RWPE2 (cell line): ENCODE data around the gene CAMSAP3.
"Not testable (repeated sequence)": the region's sequence is repeated elsewhere in the genome, so short reads cannot be mapped to it uniquely, and the experiment has no call there.

ENCODE experiments used
- ATAC-seq: fragments of 200-7000 bp; cut with Tn5 transposase; 3 replicates; pipeline ENCODE4 v1.9.1; 2021; ENCODE audit warnings: low read depth
- DNase-seq: peaks from one replicate; pipeline ENCODE4 v3.0.0-alpha.2; 2020; ENCODE audit warnings: low spot score
- H3K27ac ChIP-seq: fragments of 450-650 bp; 2 replicates; pipeline ENCODE4 v1.5.1; 2017; ENCODE audit warnings: mild to moderate bottlenecking; ENCODE audit not compliant: poor library complexity, severe bottlenecking
- H3K27me3 ChIP-seq: fragments of 250-450 bp; sonication (Bioruptor Pico); 2 replicates; pipeline ENCODE4 v1.5.1; 2021; ENCODE audit warnings: mild to moderate bottlenecking, moderate library complexity; ENCODE audit not compliant: insufficient read depth, poor library complexity, severe bottlenecking
- H3K36me3 ChIP-seq: fragments of 250-450 bp; sonication (Bioruptor Pico); 2 replicates; pipeline ENCODE4 v1.5.1; 2020; ENCODE audit warnings: low read depth, mild to moderate bottlenecking, moderate library complexity
- H3K4me1 ChIP-seq: fragments of 250-450 bp; sonication (Bioruptor Pico); 2 replicates; pipeline ENCODE4 v1.5.1; 2021; ENCODE audit warnings: mild to moderate bottlenecking, moderate library complexity; ENCODE audit not compliant: insufficient read depth, poor library complexity, severe bottlenecking
- H3K4me3 ChIP-seq: fragments of 250-450 bp; sonication (Bioruptor Pico); 2 replicates; pipeline ENCODE4 v1.5.1; 2021; ENCODE audit warnings: mild to moderate bottlenecking, moderate library complexity; ENCODE audit not compliant: severe bottlenecking
- H3K9me3 ChIP-seq: fragments of 250-450 bp; sonication (Bioruptor Pico); 2 replicates; pipeline ENCODE4 v1.5.1; 2021; ENCODE audit warnings: mild to moderate bottlenecking, moderate library complexity; ENCODE audit not compliant: severe bottlenecking
- CTCF ChIP-seq: fragments of 450-650 bp; IDR thresholded peaks from one replicate; pipeline ENCODE4 v1.5.1; 2017; ENCODE audit warnings: mild to moderate bottlenecking, moderate library complexity; ENCODE audit not compliant: poor library complexity, severe bottlenecking

The CAMSAP3 gene

GRCh38 chr19:7575434-7576040 is 20.1 kb upstream of the CAMSAP3 start:
- ATAC-seq: no peak
- H3K27me3 ChIP-seq: no peaks in the 10 kb centered on the region
- no peaks in the 10 kb centered on the region for H3K9me3 ChIP-seq
- H3K4me1 ChIP-seq: peaks cover 5% of the 10 kb centered on the region
- no peak overlapping the region for H3K27ac ChIP-seq
- no peak for DNase-seq
- H3K4me3 ChIP-seq: no peak overlapping the region
- no peak for TF ChIP-seq CTCF
- no peaks in the 10 kb centered on the region for H3K36me3 ChIP-seq

DNA sequence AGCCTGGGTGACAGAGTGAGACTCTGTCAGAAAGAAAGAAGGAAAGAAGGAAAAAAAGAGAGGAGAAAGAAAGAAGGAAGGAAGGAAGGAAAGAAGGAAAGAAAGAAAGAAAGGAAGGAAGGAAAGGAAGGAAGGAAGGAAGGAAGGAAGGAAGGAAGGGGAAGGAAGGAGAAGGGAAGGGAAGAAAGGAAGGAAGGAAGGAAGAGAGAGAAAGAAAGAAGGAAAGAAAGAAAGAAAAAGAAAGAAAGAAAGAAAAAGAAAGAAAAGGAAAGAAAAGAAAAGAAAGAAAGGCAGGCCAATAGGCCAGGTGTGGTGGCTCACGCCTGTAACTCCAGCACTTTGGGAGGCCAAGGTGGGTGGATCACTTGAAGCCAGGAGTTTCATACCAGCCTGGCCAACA is 18.2 kb upstream of the CAMSAP3 start:
- H3K4me1 ChIP-seq, H3K27ac ChIP-seq, H3K4me3 ChIP-seq, H3K9me3 ChIP-seq, H3K27me3 ChIP-seq, DNase-seq, ATAC-seq, H3K36me3 ChIP-seq: not testable (repeated sequence)

DNA sequence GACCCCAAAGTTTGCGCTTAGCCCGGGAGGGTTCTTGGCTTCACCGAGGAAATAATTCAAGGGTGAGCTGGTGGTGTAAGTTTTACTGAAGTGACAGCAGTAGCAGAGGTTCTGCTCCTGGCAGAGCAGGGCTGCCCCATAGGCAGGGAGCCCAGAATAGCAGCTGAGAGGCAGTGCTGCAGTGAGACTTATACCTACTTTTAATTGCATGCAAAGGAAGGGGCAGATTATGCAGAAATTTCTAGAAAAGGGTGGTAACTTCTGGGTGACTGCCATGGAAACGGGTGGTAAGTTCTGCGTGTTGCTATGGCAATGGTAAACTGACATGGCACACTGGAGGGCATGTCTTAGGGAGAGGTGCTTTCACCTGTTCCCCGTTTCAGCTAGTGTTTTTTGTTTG is 17.5 kb upstream of the CAMSAP3 start:
- Histone ChIP-seq H3K27ac (no peak overlapping the region), H3K27me3 (no peaks in the 10 kb centered on the region), H3K9me3 (no peaks in the 10 kb centered on the region), H3K4me1 (no peaks in the 10 kb centered on the region), H3K36me3 (no peaks in the 10 kb centered on the region), H3K4me3 (no peak overlapping the region)
- no peak for DNase-seq
- TF ChIP-seq CTCF: no peak
- no peak for ATAC-seq

DNA sequence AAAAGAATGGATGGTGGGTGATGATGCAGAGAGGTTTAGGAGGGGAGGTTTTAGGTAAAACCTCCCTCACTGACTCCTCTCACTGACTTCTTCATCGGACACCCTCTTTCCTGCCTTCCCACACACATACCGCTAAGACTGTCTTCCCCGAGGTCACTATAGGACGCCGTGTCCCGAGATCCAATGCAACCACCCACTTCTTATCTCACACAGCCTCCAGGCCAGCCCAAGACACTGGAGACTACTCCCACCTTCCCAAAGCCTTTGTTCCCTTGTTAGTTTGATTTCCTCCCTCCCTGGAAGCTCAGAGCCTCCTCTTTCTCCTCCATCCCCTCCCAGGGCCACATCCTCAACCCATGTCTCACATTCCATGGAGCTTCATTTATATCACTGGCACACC is 16.5 kb upstream of the CAMSAP3 start:
- Histone ChIP-seq H3K9me3 (no peaks in the 10 kb centered on the region), H3K36me3 (no peaks in the 10 kb centered on the region), H3K27me3 (no peaks in the 10 kb centered on the region), H3K27ac (no peak overlapping the region), H3K4me3 (no peak overlapping the region), H3K4me1 (no peaks in the 10 kb centered on the region)
- DNase-seq: no peak
- no peak for ATAC-seq
- no peak for TF ChIP-seq CTCF

DNA sequence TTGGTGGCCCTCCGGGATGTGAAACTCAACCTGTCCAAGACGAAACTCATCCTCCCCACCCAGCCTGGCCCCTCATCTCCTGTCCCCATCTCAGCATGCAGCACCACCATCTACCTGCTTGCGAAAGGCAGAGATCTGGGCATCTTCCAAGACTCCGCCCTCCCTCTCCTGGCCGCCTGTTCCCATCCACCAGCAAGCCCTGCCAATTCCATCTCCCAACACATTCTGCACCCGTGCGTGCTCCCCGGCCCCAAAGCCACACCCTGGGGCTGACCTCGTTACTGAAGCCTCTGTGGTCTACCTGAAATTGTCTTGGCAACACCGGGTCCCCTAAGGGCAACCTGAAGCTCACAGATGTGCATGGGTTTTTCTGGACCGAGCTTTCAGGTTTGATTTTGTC is 13.2 kb upstream of the CAMSAP3 start:
- Histone ChIP-seq H3K4me3 (no peak overlapping the region), H3K27me3 (no peaks in the 10 kb centered on the region), H3K4me1 (no peaks in the 10 kb centered on the region), H3K36me3 (no peaks in the 10 kb centered on the region), H3K27ac (no peak overlapping the region), H3K9me3 (no peaks in the 10 kb centered on the region)
- no peak for TF ChIP-seq CTCF
- no peak for ATAC-seq
- DNase-seq: no peak
